Measurements from ENCODE around the gene SLC10A3.

GRCh38 chrX:154471839-154472684 lies 18.4 kb downstream of the SLC10A3 start:
- TF ChIP-seq CTCF (IDR thresholded peaks at IDR 0.05) (no peak), POLR2A (IDR thresholded peaks at IDR 0.05) (no peak)
